Measurements from ENCODE around the gene OR1J1.

OR1J1 gene

DNA sequence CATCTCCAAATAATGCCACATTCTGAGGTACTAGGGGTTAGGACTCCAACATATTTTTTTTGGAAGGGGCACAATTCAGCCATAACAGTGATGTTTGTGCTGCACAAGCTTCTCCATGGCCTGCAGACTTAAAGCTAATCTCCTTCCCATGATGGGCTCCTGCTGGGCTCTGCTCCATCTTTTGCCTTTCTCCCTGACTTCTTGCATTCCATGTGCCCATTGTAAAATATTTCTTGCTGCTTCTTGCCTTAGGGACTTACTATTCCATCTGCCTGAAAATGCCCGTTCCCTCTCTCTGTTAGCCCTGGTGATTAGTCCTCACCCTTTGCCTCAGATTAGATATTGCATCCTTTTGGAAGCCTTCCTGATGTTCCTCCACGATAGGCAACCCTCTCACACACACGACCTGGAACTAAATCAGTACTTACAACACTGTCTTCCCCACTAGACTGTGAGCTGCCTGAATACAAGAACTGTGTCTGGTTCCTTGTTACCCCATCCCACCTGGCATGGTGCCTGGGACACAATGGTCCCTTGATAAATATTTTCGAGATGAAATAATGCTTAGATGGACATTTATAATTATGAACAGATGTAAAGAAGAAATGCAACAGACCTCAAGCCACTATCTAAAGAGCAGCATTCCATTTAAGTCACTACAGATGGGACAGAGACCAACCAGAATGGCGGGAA is 33.5 kb downstream of the OR1J1 start:
- Histone ChIP-seq H3K4me3 (ENCODE audit: low read length) (no peak overlapping the region), H3K36me3 (ENCODE audit: insufficient read depth, low read depth, low read length) (no peaks in the 10 kb centered on the region), H3K9ac (ENCODE audit: low read depth, low read length) (no peak overlapping the region), H3K4me1 (ENCODE audit: insufficient read depth, low read length) (no peaks in the 10 kb centered on the region), H3K9me3 (ENCODE audit: insufficient read depth, low read depth, low read length) (peaks cover 61% of the 10 kb centered on the region), H3K27me3 (ENCODE audit: insufficient read depth, low read length) (no peaks in the 10 kb centered on the region; the same call in 1 of the 2 replicates), H3K27ac (ENCODE audit: low read length) (no peak overlapping the region)

GRCh38 chr9:122442568-122442967 is 35.2 kb downstream of the OR1J1 start:
- H3K27ac ChIP-seq (ENCODE audit: low read length), result no peak overlapping the region
- no peaks in the 10 kb centered on the region; the same call in 1 of the 2 replicates for H3K27me3 ChIP-seq (ENCODE audit: insufficient read depth, low read length)
- no peak overlapping the region for H3K4me3 ChIP-seq (ENCODE audit: low read length)
- no peaks in the 10 kb centered on the region for H3K36me3 ChIP-seq (ENCODE audit: insufficient read depth, low read depth, low read length)
- no peaks in the 10 kb centered on the region for H3K4me1 ChIP-seq (ENCODE audit: insufficient read depth, low read length)
- peaks cover 68% of the 10 kb centered on the region for H3K9me3 ChIP-seq (ENCODE audit: insufficient read depth, low read depth, low read length)
- H3K9ac ChIP-seq (ENCODE audit: low read depth, low read length), result no peak overlapping the region
